HG02884 (cell line): ENCODE results near the gene KIF16B.
"Not testable (repeated sequence)": the region's sequence is repeated elsewhere in the genome, so short reads cannot be mapped to it uniquely, and the experiment has no call there.

Source experiments
- ATAC-seq: cut with Tn5 transposase; IDR thresholded peaks from one replicate; pipeline ENCODE4 v1.9.1; 2021; ENCODE audit warnings: mild to moderate bottlenecking, moderate library complexity; ENCODE audit not compliant: unreplicated experiment

KIF16B gene

DNA sequence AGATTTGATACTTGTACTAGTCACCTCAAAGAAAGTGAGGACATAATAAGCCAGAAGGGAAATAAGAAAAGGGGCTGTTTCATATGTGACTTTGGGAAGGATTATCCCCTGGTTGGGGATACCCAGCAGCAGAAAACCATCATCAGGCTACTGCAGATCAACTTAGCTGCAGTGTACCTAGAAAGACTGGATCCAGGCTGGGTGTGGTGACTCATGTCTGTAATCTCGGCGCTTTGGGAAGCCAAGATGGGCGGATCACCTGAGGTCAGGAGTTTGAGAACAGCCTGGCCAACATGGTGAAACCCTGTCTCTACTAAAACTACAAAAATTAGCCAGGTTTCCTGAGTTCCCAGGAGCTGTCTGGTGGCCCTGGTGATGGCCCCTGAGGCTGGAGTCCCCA is 23.2 kb upstream of the KIF16B start:
- ATAC-seq: not testable (repeated sequence)

DNA sequence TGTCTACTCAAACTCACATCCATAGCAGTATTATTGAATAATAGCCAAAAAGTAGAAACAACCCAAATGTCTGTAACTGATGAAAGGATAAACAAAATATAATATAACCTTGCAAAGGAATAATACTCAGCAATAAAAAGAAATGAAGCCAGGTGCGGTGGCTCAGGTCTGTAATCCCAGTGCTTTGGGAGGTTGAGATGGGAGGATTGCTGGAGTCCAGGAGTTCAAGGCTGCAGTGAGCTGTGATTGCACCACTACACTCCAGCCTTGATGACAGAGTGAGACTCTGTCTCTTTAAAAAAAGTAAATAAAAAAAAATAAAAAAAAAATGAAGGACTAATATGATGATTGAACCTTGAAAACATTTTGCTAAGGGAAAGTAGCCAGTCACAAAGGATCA is 22.1 kb upstream of the KIF16B start:
- ATAC-seq: no peak

DNA sequence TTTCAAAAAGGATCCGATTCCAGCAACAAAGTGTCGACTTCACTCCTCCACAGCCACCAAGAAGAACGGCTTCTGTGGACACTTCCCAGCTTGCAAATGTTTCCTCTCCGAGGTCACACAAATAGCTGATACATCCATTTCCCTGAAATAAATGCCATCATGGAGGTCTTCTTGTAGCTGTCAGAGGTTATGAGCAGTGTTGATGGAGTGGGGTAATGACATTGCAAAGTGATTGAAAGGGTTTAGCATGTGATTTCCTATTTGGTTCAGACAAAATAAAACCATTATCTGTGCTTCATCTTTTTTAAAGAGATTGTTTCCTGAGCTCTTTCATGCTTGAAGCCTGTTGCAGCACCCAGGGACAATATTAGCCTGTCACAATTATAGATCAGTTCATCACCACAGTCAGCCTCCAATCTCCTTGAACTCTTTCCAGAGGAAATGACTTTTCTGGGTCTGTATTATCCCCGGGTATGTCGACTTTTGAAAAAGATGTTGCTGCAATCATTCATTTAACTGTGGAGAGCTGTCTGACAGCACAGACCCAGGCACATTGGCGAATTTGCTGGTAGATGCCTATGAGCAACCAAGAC is 16.9 kb upstream of the KIF16B start:
- ATAC-seq: no peak

DNA sequence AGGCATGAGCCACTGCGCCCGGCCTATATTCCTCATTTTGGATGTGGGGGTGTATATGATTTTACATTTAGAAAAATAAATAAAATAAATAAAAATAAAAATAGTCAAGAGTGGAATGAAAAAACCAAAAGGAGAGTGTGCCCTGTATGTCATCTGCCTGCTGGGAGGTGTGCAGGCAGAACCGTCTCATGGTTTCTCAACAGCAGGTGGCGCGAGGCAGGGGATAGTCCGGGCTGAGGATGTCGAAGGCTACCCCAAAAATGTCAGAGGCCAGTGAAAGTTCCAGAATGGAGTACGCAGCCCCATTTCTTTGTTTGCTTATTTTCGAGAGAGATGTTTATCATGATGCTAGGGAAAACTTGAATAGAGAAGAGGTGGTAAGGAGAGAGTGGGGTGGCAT is 16.4 kb upstream of the KIF16B start:
- ATAC-seq: no peak

DNA sequence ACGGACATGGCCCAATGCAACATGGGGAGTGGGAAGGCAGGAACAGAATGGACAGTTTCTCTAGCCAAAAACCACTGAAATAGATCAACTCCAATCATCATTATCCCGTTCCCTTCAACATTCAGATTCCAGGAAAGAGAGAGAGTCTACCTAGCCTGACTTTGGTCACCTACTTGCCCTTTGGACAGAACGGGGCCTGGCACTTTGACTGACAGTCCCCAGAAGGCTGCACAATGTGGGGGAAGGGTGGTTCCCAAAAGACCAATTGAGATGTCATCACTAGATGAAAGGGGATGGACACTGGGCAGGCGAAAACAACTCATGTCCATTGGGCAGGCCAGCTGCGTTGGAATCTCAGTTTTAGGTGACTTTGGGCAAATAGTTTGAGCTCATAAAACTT is 15.0 kb upstream of the KIF16B start:
- ATAC-seq: no peak

DNA sequence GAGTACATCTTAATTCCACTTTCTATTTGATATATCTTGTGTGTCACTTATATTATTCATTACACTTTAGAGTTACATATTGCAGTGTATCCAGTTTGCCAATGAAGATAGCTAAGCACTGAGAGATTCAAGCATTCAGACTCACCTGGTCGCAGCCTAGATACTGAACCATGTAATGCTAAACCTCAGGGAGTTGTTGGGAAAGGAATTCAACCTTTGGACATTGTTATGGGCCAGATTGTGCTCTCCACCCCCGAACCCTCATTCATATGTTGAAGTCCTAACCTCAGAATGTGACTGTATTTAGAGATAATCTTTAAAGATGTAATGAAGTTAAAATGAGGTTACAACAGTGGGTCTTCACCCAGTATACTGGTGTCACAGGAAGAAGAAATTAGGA is 13.8 kb upstream of the KIF16B start:
- ATAC-seq: no peak

DNA sequence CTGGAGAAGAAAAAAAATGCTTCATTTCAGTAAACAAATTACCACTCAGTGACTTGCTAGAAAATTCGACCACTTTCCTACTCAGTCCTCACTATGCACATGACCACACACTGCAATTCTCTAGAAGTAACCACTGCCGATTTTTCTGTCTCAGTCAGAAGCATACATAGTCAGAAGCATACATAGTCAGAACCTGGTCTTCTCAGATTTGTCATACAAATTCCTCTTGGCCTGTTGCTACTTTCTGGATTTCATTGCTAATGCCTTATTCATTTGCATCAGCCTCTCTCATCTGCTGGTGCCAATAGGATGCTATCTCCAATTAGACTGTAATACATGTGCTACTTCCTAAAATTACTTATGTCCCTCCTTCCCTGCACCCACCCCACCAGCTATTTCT is 10.2 kb upstream of the KIF16B start:
- no peak for ATAC-seq

DNA sequence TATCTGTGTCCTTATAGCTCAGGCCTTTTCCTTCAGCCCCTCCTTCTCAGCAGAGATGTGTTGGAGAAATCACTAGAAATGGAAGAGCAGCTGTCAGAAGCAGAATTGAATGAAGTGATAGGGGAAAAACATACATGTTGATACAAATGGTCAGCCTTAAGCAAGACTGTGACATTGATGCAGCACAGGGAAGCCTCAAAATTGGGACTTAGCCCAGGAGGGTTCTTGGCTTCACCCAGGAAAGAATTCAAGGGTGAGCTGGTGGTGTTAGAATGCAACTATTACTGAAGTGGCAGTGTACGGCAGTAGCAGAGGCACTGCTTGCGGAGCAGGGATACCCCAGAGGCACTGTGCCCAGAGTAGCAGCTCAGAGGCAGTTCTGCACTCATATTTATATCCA is 8.0 kb upstream of the KIF16B start:
- no peak for ATAC-seq

DNA sequence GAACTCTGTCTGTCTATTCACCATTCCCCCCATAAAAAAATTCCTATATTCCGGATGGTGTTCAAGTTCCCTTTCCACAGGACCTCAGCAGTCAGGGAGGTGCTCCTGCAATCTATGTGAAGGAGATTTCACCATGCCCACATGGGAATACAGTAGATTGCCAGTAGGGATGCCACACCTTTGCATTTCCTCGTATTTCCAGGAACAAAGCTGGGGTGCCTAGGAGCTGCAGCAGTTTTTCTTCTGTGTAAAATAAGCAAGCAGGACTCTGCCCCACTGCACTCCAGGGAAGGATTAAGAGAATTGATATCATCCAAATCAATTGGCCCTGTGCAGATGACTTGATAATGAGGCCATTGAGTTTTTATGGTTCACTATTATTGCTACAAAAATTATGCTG is 7.4 kb upstream of the KIF16B start:
- no peak for ATAC-seq

DNA sequence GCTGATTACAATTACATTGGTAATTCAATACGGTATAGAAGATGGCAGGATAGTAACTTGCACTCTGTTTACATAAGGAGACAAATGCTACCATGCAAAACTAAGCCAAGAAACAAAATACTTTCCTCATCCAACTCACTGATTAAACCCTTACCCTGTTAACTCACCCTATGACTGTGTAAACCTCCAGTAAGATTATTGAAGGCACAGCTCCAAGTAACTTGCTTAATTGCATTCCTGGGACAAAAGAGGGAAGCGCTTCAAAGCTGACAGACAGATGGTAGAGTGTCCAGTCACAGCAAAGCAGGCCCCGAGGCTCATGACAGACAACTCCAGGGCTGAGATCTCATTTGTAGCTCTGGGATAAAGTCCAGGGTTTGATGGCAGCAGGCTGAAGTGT is 6.9 kb upstream of the KIF16B start:
- ATAC-seq: no peak

DNA sequence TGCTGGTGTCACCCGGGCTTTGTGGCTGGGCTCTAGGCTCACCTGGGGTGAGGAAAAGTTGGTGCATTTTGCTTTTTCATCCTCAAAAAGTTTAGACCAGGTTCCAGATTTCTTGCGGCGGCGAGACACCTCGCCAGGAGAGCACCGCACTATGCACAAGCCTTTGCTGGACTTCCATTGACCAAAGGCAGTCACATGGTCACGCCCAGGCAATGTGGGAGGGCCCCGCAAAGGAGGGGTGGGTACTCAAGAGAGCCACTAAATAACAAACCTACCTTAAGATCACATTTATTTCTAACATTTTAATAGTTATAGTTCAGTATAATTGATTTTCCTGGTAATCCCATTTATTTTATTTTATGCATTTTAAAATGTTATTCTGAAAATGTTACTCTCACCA is 3.0 kb upstream of the KIF16B start:
- no peak for ATAC-seq

DNA sequence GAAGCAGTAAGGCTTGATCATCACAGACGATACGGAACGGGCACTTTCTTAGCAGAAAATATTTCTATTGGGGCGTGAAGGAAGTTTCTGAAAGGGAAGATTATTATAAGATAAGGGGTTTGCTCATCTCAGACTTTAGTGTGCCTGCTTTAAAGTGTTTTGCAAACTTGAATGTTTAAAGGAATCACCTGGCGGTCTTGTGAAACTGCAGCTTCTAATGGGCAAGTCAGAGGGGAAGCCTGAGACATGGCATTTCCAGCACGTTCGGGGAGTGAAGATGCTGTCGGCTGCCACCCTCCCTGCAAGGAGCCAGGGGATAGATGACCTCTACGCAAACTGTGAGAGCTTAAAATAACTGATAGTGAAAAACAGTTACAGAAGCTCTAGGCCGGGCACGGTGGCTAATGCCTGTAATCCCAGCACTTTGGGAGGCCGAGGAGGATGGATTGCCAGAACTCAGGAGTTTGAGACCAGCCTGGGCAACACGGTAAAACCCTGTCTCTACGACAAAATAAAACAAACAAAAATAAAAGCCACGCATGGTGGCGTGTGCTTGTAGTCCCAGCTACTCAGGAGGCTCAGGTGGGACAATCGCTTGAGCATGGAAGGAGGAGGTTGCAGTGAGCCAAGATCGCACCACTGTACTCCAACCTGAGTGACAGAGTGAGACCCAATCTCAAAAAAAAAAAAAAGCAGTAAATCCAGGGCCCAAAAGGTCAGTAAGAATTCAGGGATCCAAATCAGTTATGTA is 2.3 kb upstream of the KIF16B start:
- ATAC-seq: no peak

DNA sequence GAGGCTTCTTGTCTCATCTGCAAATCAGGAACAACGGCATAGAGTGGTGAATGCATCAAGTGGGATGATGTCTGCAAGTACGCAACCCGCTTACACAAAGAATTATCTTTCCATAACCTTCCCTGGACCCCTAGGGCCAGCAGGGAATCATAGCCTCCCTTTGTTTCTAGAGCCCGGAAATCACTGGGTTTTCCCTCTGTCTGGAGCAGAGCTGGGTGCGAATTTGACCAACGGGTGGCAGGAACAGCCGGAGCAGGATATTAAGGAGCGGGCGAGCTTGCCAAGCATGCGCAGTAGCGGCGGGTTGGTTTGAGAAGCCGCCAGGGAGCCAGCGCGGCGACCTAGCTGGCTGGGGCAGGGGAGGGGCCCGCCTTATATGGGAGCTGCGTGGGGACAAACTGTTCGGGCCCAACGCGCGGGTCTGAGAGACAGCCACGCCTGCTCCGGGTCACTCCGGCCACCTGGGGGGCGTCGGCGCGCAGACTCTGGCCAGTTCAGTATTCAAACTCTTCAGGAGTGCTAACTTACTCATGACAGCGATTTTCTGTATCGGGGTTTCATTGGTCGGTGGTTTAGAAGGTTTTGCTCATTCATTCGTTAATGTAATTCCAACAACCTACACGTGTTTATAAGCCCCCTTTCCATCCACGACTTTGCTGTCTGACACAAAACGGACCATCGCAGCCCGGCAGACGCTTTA is 1.6 kb upstream of the KIF16B start:
- ATAC-seq: peak; percentile 68

DNA sequence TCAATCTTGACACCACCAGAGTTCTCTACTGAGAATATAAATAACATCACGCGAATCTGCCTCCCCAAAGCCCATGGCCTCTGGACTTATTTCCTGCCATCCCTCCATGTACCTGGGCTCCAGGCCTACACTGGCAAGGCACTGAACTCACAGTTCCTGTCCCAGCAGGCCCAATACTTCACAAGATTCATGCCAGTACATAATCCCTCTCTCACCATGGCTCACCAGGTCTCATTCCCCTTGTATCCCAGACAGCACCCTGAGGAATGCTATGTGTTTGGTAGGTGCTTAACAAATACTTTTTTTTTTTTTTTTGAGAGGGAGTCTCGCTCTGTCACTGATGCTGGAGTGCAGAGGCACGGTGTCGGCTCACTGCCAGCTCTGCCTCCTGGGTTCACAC is 1.9 kb downstream of the KIF16B start:
- no peak for ATAC-seq

DNA sequence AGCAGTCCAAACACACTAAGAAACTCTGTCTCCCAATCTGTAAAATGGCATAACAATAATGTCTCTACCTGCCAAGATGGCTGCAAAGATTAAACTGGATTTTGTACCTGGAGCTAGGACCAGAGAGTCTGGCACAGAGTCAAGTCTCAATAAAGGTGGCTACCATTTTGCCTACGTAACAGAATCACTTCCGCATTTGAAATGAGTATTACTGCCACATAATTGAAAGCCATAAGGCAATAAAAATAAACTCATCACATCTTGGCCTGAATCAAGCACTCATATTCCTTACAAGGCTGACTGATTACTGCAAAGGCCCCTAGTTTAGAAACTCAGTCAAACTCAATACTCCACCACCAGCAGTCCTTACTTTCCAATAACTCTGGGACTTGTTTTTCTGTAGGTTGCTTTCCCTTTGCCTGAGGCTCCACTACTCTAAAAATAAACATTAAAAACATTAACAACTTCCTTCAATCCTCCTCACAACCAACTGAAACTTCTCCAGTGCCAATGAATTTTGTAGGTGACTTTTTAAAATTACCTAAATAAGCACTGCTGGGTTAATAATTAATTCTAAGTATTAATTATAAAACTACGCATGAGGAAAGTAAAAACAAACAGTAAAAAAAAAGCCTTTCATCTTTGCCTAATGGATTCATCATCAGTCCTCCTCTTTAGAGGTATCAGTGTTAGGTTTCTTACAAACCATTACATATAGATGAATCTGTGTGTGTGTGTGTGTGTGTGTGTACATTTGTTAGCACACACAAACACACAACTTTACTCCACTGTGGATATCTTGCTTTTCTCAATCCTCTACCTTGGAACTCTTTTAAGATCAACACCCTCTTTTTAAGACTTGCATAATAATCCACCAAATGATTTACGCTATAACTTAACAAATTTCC is 3.7 kb downstream of the KIF16B start:
- ATAC-seq: no peak

DNA sequence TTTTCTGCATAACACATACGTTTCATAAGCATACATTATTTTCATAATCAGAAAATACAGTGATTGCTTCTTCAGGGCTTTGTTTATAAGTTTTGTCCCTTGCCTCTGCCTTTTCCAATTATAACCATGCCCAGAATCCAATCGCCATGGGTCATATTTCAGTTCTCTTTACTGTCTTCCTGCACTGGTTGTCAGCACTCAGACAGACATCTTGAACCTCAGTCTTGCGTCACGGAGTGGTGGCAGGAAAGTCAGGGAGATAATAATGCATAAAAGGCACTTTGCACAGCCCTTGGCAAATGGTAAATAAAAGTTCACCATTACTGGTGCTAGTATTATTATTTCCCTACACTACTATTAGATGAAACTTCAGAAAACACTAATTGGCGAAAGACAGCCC is 7.2 kb downstream of the KIF16B start:
- no peak for ATAC-seq

DNA sequence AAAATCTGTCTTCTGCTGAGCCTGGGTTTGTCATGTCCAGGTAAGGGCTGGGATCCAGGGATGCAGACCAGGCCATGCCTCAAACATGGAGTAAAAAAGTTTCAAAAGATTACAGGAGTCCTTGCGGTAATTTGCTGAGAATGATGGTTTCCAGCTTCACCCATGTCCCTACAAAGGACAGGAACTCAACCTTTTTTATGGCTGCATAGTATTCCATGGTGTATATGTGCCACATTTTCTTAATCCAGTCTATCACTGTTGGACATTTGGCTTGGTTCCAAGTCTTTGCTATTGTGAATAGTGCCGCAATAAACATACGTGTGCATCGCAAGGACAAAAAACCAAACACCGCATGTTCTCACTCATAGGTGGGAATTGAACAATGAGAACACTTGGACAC is 9.2 kb downstream of the KIF16B start:
- not testable (repeated sequence) for ATAC-seq

DNA sequence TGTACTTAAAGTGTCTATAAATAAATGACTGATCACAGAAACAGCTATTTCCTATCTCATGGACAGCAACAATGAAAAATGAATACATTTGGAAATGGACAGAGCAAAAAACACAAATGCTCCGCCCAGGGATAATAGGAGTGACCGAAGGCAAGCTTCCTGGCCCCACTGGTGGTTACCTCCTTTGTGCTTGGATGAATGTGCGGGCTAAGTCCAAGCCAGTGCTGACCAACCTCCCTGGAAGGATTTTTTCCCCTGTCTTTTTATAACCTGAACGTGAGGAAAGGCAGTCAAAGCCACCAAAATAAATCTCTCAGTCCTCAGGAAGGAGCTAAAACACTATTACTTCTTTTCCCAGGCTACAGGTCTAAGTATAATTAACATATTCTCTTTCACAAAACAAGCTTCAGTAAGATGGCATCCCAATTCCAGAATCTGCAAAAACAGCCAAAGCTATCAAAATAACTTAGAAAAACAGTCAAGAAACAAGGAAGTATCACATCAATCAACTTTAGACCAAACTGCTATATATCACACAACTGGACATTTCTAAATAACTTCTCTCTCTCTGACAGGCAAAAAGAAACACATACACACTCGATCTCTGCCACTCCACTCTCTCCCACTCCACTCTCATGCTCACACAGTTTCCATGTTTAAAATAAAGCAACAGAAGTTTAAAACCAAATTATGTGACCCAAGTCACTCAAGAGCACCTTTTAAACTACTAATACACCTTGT is 10.0 kb downstream of the KIF16B start:
- no peak for ATAC-seq

DNA sequence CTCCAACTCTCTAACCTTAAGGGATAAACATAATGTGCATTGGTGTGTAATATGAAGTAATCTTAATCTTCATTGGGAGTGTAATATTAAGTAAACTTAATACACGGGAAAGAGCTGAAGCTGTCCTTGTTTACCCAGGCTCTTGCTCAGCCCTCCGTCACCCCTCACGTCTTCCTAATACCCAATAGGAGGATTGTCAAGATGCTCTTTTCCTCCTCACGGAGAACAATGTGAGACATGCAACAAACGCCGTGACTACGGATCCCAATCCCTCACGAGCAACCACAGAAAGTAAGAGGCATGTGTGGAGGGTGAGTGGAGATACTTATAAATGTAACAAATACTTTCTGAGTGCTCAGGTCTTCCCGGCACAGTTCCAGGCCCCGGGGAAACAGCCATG is 11.0 kb downstream of the KIF16B start:
- ATAC-seq: no peak

DNA sequence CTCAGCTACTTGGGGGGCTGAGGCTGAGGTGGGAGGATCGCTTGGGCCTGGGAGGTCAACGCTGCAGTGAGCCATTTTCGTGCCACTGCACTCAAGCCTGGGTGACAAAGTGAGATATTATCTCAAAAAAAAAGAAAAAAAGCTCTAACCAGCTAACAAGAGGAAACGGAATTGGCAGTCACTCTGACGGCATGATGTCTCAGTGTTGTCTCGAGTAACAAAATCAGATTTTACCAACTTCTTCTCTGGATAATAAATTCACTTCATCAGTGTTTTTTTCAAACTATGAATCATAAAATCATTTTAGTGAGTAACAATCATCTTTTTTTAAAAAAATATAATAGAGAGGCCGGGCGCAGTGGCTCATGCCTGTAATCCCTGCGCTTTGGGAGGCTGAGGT is 12.6 kb downstream of the KIF16B start:
- ATAC-seq: no peak

DNA sequence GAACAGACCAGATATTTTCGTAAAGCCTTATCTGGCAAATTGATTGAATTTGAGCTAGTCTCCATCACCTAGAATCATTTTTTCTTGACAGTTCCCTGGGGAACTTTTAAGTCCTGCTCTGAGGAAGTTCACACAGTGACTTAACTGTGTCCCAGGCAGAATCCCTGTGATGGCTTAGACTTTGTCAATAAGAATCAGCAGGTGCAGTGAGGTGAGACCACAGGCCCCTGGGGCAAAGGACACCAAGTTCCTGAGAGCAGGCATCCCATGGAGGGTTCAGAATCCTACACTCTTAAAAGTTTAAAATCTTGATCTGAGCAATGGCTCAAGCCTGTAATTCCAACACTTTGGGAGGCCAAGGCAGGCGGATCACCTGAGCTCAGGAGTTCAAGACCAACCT is 13.0 kb downstream of the KIF16B start:
- ATAC-seq: no peak
